Osteoblast (primary cell): ENCODE data around the gene TRMT2A. TPM values are rescaled to one million over a fixed set of nuclear protein-coding genes. Genes with fewer than 3 reads are reported as not detected.

ENCODE experiments used
- DNase-seq: peaks from one replicate; pipeline ENCODE4 v3.0.0; 2011; ENCODE audit warnings: low spot score, mixed read lengths; ENCODE audit not compliant: insufficient read length; ENCODE audit errors: missing footprints
- H2AFZ ChIP-seq: 2 replicates; pipeline ENCODE4 v1.6.0; 2011; ENCODE audit warnings: mild to moderate bottlenecking, low read length
- H3K27ac ChIP-seq: 2 replicates; pipeline ENCODE4 v1.5.1; 2011; ENCODE audit warnings: mild to moderate bottlenecking, low read depth, low read length, moderate library complexity
- H3K27me3 ChIP-seq: 2 replicates; pipeline ENCODE4 v1.6.0; 2012; ENCODE audit warnings: mild to moderate bottlenecking, control low read depth, inconsistent platforms, low read length, moderate library complexity; ENCODE audit not compliant: insufficient read depth
- H3K36me3 ChIP-seq: 2 replicates; pipeline ENCODE4 v1.5.1; 2011; ENCODE audit warnings: mild to moderate bottlenecking, low read length, control low read depth, moderate library complexity; ENCODE audit not compliant: insufficient read depth
- H3K4me1 ChIP-seq: 2 replicates; pipeline ENCODE4 v1.5.1; 2011; ENCODE audit warnings: mild to moderate bottlenecking, low read length, control low read depth, moderate library complexity; ENCODE audit not compliant: insufficient read depth
- H3K4me2 ChIP-seq: 2 replicates; pipeline ENCODE4 v1.6.0; 2011; ENCODE audit warnings: mild to moderate bottlenecking, low read length; ENCODE audit not compliant: insufficient read depth
- H3K4me3 ChIP-seq: fragments of 200-600 bp; sonication (generic); 3 replicates; pipeline ENCODE4 v1.5.1; 2012; ENCODE audit warnings: mild to moderate bottlenecking, low read length, inconsistent platforms; ENCODE audit not compliant: insufficient read depth
- H3K79me2 ChIP-seq: 2 replicates; pipeline ENCODE4 v1.6.0; 2012; ENCODE audit warnings: mild to moderate bottlenecking, low read length, control low read depth, inconsistent platforms; ENCODE audit not compliant: insufficient read depth
- H3K9me3 ChIP-seq: 2 replicates; pipeline ENCODE4 v1.5.1; 2011; ENCODE audit warnings: low read depth, low read length, control low read depth
- H4K20me1 ChIP-seq: 2 replicates; pipeline ENCODE4 v1.6.0; 2012; ENCODE audit warnings: mild to moderate bottlenecking, low read length, control low read depth; ENCODE audit not compliant: insufficient read depth
- total RNA-seq: library from RNA; depleted of rRNA; stranded (reverse); fragments of >200 nt; gene quantifications from 2 replicates; pipeline ENCODE4 v1.2.3, GENCODE V29; 2012
- TF ChIP-seq, protein P1 (sequence below): IDR thresholded peaks from 2 replicates; pipeline ENCODE4 v1.5.1; 2011; ENCODE audit warnings: mild to moderate bottlenecking, low read depth, low read length, moderate library complexity; ENCODE audit errors: extremely low read depth

The TRMT2A gene
- total RNA-seq, 1 donor = 43.8 TPM

DNA sequence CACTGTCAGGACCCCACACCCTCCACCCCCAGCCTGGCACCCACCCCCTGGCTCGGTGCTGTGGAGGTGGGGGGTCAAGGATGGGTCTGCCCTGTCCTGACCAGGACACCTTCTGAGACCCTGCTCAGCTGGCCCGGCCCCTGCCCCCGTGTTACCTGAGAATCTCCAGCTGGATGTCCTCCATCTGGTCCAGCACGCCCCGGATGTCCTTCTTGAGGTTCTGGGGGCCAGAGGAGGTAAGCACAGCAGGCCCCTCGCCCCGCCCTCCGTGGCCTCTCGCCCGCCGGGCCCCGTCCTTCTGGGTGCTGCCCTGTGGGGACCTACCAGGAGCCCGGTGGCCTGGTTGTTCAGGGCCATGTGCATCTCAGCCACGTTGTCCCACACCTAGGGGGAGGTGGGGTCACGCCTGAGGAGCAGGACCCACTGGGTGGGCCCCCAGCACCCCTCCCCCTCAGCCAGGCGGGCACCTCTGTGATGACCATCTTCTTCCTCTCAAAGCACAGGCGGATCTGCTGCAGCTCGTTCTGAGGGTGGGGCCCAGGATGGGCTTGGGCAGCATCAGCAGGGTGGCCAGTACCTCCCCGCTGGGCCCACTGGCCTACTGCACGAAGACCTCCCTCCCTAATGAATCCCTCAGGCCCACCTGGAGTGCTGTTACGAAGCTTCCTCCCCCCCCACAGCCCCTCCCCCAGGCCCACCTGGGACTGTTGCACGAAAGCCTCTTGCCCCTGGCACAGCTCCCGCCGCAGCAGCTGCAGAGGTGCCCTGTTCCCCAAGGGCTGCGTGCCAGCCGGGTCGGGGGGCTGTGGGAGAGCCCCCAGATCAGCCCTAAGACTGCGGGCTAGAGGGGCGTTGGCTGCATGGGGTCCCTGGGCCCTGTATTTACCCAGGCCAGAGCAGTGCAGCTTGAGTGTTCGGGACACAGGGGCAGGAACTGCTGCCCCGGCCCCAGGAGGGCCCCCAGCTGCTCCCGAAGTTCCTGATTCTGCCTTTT, 32.5 kb upstream of the TRMT2A start:
- Histone ChIP-seq H3K27ac (no peak overlapping the region), H3K4me3 (no peak overlapping the region), H3K4me2 (no peak overlapping the region), H3K4me1 (peaks cover under 1% of the 10 kb centered on the region), H4K20me1 (no peaks in the 10 kb centered on the region), H3K9me3 (no peaks in the 10 kb centered on the region), H2AFZ (no peak overlapping the region), H3K27me3 (no peaks in the 10 kb centered on the region), H3K79me2 (no peaks in the 10 kb centered on the region), H3K36me3 (no peaks in the 10 kb centered on the region)
- TF ChIP-seq, protein P1, sequence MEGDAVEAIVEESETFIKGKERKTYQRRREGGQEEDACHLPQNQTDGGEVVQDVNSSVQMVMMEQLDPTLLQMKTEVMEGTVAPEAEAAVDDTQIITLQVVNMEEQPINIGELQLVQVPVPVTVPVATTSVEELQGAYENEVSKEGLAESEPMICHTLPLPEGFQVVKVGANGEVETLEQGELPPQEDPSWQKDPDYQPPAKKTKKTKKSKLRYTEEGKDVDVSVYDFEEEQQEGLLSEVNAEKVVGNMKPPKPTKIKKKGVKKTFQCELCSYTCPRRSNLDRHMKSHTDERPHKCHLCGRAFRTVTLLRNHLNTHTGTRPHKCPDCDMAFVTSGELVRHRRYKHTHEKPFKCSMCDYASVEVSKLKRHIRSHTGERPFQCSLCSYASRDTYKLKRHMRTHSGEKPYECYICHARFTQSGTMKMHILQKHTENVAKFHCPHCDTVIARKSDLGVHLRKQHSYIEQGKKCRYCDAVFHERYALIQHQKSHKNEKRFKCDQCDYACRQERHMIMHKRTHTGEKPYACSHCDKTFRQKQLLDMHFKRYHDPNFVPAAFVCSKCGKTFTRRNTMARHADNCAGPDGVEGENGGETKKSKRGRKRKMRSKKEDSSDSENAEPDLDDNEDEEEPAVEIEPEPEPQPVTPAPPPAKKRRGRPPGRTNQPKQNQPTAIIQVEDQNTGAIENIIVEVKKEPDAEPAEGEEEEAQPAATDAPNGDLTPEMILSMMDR = no peak
- DNase-seq = no peak

DNA sequence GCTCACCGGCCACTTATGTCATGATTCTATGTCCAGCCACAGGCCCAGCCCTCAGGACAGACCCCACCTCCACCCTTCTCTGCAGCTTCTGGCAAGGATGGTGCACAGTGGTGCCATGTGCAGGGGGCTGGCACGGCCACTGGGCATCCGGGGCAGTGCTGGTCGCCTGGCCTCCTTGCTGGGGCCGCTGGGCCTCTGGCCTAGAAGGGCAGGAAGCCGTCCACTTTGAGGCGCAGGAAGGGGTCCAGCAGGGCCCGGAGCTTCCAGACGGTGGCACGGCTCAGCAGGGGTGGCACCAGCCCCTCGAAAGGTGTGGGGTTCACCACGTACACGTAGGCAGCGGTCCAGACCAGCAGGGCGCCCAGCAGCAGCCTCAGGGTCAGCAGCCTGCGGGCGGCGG, 31.4 kb upstream of the TRMT2A start:
- H3K79me2 ChIP-seq = no peaks in the 10 kb centered on the region
- no peaks in the 10 kb centered on the region for H3K27me3 ChIP-seq
- H3K36me3 ChIP-seq = no peaks in the 10 kb centered on the region
- no peaks in the 10 kb centered on the region for H3K4me1 ChIP-seq
- no peak overlapping the region for H3K4me3 ChIP-seq
- H2AFZ ChIP-seq = no peak overlapping the region
- no peak overlapping the region for H3K27ac ChIP-seq
- no peak for DNase-seq
- H4K20me1 ChIP-seq = no peaks in the 10 kb centered on the region
- no peak overlapping the region for H3K4me2 ChIP-seq
- TF ChIP-seq, protein P1 = no peak
- no peaks in the 10 kb centered on the region for H3K9me3 ChIP-seq

DNA sequence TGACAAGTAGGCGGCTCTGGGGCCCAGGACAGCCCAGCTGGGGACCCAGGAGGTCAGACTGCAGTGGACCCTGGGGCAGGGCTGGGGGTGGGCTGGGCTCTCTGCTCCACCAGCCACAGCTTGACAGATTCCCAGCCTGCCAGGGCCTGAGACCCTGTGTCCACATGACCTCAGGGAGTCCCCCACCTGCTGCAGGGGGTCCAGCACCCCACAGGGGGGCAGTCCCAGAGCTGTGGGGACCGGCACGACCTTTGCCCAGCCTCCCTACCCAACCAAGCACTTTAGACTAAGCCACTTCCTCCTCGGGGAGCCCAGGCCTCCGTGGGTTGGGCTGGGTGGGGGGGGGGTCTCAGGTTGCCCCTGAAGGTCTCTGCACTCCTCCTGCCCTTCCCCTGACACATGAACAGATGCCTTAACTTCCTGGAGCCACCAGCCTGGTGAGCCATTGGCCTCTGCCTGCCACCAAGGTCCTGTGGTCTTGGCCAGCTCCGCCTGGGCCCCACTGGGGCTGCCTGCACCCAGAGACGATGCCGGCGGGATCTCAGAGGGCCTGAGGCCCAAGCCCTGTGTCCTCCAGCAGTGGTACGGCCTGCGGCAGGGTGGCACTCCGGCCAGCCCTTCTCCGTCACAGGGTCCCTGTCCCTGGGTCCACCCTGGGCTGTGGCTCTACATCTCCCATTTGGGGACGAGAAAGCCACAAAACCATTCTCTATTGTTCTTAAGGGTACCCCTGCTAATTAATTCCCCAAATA, 30.4 kb upstream of the TRMT2A start:
- Histone ChIP-seq H3K4me1 (peaks cover 2% of the 10 kb centered on the region), H3K79me2 (peaks cover 6% of the 10 kb centered on the region), H3K9me3 (no peaks in the 10 kb centered on the region), H3K4me3 (no peak overlapping the region), H3K4me2 (no peak overlapping the region), H3K27ac (no peak overlapping the region), H4K20me1 (no peaks in the 10 kb centered on the region), H3K27me3 (no peaks in the 10 kb centered on the region), H2AFZ (no peak overlapping the region), H3K36me3 (no peaks in the 10 kb centered on the region)
- DNase-seq = no peak
- TF ChIP-seq, protein P1 = no peak

DNA sequence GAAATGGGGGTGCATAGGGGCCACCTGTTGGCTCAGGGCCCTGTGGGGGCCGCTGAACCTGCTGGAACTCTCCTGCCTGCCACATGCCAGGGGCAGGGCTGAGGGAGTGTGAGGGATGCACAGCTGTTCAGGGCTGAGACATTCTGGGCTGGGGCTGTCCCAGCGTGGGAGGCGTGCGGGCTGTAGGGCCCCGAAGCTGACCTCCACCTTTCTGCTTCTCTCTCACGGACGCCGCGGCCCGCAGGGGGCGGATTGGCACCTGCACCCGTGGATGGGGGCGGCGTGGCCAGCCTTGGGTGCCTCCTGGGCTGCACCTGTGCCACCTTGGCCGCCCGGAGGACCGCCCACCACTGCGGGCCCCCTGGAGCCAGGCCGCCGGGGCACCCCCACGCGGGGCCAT, 29.8 kb upstream of the TRMT2A start:
- Histone ChIP-seq H3K4me1 (peaks cover 8% of the 10 kb centered on the region), H3K9me3 (no peaks in the 10 kb centered on the region), H3K27ac (no peak overlapping the region), H3K36me3 (no peaks in the 10 kb centered on the region), H3K4me3 (no peak overlapping the region), H3K4me2 (no peak overlapping the region), H3K27me3 (no peaks in the 10 kb centered on the region), H3K79me2 (peaks cover 6% of the 10 kb centered on the region), H4K20me1 (no peaks in the 10 kb centered on the region), H2AFZ (no peak overlapping the region)
- TF ChIP-seq, protein P1 = no peak
- no peak for DNase-seq
